Measurements from ENCODE around the gene RNASE12. TPM values are rescaled to one million over a fixed set of nuclear protein-coding genes. Genes with fewer than 3 reads are reported as not detected.

The RNASE12 gene
- polyA plus RNA-seq, 1 of the 3 experiments (the other 2 are of a cell fraction) = not detected

DNA sequence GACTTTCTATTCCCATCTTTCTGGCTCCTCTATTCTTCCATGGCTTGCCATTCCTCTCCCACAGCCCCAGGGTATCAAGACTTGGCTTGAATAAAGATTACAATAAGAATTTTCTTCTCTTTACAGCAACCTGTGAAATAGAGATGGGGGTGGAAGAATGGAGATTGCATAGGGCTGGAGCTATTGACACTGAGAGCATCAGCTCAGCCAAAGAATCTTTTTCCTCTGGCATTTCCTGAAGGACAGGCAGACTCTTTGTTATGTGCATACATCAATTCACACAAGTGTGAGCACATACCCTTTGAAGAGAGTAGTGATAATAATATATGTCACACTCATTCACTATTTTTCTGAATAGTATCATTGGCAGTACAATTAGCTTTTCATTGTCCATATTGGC lies 8.0 kb downstream of the RNASE12 start:
- Histone ChIP-seq H3K36me3 (replicated peaks in 1 of 2; ENCODE audit: control insufficient read depth in 1 of 2, insufficient read depth in 2 of 2, low read length in 1 of 2) (no peaks in the 10 kb centered on the region), H3K4me2 (no peak overlapping the region), H3K79me2 (ENCODE audit: insufficient read depth) (no peaks in the 10 kb centered on the region), H2AFZ (ENCODE audit: low read depth) (no peak overlapping the region), H3K9me2 (no peaks in the 10 kb centered on the region), H3K4me3 (ENCODE audit: low read depth in 2 of 2, low read length in 1 of 2) (no peak overlapping the region), H3K27me3 (ENCODE audit: insufficient read depth) (peaks cover 42% of the 10 kb centered on the region), H3K27ac (ENCODE audit: low read depth in 2 of 2, low read length in 1 of 2) (no peak overlapping the region), H3K9me3 (no peaks in the 10 kb centered on the region), H3F3A (replicated peaks; ENCODE audit: insufficient read depth) (no peaks in the 10 kb centered on the region), H3K4me1 (ENCODE audit: control insufficient read depth in 1 of 2, insufficient read depth in 2 of 2, low read depth in 1 of 2, low read length in 1 of 2) (no peaks in the 10 kb centered on the region), H4K20me1 (ENCODE audit: insufficient read depth) (no peaks in the 10 kb centered on the region), H3K9ac (no peak overlapping the region)
- POLR2A ChIA-PET = no interaction called here
- CTCF ChIA-PET = no interaction called here
- no peak for TF ChIP-seq YY1 (IDR thresholded peaks at IDR 0.05; ENCODE audit: low read depth)
- TF ChIP-seq, protein P1, sequence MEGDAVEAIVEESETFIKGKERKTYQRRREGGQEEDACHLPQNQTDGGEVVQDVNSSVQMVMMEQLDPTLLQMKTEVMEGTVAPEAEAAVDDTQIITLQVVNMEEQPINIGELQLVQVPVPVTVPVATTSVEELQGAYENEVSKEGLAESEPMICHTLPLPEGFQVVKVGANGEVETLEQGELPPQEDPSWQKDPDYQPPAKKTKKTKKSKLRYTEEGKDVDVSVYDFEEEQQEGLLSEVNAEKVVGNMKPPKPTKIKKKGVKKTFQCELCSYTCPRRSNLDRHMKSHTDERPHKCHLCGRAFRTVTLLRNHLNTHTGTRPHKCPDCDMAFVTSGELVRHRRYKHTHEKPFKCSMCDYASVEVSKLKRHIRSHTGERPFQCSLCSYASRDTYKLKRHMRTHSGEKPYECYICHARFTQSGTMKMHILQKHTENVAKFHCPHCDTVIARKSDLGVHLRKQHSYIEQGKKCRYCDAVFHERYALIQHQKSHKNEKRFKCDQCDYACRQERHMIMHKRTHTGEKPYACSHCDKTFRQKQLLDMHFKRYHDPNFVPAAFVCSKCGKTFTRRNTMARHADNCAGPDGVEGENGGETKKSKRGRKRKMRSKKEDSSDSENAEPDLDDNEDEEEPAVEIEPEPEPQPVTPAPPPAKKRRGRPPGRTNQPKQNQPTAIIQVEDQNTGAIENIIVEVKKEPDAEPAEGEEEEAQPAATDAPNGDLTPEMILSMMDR (IDR thresholded peaks at IDR 0.05) = no peak
- TF ChIP-seq, protein P2, sequence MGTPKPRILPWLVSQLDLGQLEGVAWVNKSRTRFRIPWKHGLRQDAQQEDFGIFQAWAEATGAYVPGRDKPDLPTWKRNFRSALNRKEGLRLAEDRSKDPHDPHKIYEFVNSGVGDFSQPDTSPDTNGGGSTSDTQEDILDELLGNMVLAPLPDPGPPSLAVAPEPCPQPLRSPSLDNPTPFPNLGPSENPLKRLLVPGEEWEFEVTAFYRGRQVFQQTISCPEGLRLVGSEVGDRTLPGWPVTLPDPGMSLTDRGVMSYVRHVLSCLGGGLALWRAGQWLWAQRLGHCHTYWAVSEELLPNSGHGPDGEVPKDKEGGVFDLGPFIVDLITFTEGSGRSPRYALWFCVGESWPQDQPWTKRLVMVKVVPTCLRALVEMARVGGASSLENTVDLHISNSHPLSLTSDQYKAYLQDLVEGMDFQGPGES (IDR thresholded peaks at IDR 0.05; ENCODE audit: low read depth, low read length) = no peak
- no peak for TF ChIP-seq NFIC (IDR thresholded peaks at IDR 0.05; ENCODE audit: borderline replicate concordance)
- TF ChIP-seq RCOR1 (IDR thresholded peaks at IDR 0.05; ENCODE audit: low read length) = no peak
- no peak for TF ChIP-seq FOXJ3 (CRISPR knock-in tag; IDR thresholded peaks at IDR 0.05)
- TF ChIP-seq, protein P3, sequence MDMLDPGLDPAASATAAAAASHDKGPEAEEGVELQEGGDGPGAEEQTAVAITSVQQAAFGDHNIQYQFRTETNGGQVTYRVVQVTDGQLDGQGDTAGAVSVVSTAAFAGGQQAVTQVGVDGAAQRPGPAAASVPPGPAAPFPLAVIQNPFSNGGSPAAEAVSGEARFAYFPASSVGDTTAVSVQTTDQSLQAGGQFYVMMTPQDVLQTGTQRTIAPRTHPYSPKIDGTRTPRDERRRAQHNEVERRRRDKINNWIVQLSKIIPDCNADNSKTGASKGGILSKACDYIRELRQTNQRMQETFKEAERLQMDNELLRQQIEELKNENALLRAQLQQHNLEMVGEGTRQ (IDR thresholded peaks at IDR 0.05; ENCODE audit: borderline replicate concordance, low read depth, low read length) = no peak
- TF ChIP-seq, protein P4, sequence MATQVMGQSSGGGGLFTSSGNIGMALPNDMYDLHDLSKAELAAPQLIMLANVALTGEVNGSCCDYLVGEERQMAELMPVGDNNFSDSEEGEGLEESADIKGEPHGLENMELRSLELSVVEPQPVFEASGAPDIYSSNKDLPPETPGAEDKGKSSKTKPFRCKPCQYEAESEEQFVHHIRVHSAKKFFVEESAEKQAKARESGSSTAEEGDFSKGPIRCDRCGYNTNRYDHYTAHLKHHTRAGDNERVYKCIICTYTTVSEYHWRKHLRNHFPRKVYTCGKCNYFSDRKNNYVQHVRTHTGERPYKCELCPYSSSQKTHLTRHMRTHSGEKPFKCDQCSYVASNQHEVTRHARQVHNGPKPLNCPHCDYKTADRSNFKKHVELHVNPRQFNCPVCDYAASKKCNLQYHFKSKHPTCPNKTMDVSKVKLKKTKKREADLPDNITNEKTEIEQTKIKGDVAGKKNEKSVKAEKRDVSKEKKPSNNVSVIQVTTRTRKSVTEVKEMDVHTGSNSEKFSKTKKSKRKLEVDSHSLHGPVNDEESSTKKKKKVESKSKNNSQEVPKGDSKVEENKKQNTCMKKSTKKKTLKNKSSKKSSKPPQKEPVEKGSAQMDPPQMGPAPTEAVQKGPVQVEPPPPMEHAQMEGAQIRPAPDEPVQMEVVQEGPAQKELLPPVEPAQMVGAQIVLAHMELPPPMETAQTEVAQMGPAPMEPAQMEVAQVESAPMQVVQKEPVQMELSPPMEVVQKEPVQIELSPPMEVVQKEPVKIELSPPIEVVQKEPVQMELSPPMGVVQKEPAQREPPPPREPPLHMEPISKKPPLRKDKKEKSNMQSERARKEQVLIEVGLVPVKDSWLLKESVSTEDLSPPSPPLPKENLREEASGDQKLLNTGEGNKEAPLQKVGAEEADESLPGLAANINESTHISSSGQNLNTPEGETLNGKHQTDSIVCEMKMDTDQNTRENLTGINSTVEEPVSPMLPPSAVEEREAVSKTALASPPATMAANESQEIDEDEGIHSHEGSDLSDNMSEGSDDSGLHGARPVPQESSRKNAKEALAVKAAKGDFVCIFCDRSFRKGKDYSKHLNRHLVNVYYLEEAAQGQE (IDR thresholded peaks at IDR 0.05; ENCODE audit: low read depth, low read length) = no peak
- TF ChIP-seq RFX5 (IDR thresholded peaks at IDR 0.05; ENCODE audit: low read length) = no peak
- TF ChIP-seq, protein P5, sequence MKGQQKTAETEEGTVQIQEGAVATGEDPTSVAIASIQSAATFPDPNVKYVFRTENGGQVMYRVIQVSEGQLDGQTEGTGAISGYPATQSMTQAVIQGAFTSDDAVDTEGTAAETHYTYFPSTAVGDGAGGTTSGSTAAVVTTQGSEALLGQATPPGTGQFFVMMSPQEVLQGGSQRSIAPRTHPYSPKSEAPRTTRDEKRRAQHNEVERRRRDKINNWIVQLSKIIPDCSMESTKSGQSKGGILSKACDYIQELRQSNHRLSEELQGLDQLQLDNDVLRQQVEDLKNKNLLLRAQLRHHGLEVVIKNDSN (IDR thresholded peaks at IDR 0.05; ENCODE audit: borderline replicate concordance, low read depth) = no peak
- no peak for TF ChIP-seq FOXM1 (IDR thresholded peaks at IDR 0.05; ENCODE audit: low read depth)
- no peak for TF ChIP-seq TCF12 (IDR thresholded peaks at IDR 0.05)
- no peak for DNase-seq
